ENCODE results near the gene EXD3.
A peak's percentile ranks its signal among the peaks of the same experiment; 100 is the strongest.

EXD3 gene

DNA sequence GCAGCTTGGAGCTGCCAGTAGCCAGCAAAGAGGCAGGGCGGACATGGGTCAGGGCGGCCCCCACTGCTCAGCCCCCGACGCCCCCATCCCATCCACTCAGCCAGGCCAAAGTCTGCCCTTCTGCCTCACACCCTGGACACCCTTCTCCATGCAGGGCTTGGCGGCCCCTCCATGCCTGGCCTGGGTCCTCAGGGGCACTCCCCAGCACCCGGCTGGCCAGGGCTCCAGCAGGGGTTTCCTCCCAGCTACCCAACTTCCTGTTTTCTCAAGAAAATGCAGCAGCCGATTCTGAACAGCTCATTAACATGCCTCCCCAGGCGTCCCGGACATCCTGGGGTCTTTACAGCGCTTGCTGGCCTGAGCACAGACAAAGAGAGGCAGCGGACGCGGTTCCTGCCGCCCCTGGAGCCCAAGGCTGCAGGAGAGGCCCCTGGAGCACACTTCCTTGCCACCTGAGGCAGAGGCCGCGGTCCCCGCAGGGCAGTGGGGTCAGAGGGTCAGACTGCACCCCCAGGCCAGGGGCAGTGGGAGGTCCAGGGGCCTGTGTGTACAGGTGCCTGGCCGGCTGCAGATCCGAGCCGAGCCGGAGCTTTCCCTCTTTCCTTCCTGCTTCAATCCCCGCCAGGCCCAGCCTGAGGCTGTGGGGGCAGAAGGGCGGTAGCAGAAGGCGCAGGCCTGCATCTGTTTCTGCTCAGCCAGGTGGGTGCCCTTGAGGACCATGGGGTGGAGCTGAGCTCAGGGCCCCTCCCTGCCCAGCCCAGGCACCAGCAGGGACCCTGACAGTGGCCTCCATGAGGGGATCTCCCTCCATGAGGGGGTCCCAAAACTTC is 102.2 kb downstream of the EXD3 start:
- H3K4me3 ChIP-seq (ENCODE audit: low read length in 2 of 2) = peak overlapping the region in 1 of 2 donors; percentile 35
- H2BK120ac ChIP-seq (ENCODE audit: low read depth, low read length) = no peak overlapping the region
- peak overlapping the region; percentile 100 for H2AK5ac ChIP-seq (ENCODE audit: low read depth, low read length)

DNA sequence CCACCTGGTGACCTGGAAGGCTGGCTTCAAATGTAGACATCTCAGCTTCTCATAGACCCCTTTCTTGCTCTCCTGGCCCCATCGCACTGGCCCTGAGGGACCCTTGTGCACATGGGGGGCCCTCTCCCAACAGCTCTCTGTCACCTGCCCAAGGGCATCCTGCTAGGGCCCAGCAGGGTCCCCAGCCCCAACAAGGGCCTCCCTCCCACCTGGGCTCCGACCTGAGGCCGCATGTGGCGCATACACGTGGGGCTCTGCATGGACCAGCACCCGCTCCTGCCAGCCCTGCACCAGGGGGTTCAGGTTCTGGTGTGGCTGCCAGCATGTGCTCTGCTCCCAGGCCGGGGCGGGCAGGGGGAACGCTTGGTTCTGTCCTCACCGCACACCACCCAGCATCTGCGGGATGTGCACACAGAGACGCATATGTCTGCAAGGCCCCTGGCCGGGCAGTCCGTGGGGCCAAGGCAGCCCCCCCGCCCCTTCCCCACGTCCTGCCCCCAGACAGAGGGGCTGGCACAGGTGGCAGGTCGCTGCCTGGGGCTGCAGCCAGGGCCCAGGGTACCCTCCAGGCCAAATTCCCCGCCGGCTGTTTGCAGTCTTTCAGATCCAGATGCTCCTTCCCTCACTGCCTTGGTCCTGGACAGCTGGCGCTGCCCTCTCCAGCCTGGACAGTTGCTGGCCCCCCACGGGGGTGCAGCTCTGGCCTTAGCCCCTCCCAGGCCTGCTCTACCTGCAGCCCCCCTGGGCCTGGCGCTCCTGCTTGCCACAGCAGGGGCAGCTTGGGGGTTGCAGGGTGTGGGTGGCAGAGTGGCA is 103.0 kb downstream of the EXD3 start:
- peak overlapping the region; percentile 99 for H2AFZ ChIP-seq (ENCODE audit: low read length)
- H2BK12ac ChIP-seq (ENCODE audit: low read length) = peak overlapping the region; percentile 35
- peak overlapping the region; percentile 98 for H2BK15ac ChIP-seq (ENCODE audit: low read length)
- H4K8ac ChIP-seq (ENCODE audit: low read depth, low read length) = no peak overlapping the region
- peak overlapping the region; percentile 53 for H3K9ac ChIP-seq (ENCODE audit: low read depth, low read length, poor library complexity)
- H3K27ac ChIP-seq (replicated peaks; ENCODE audit: low read length) = no peak overlapping the region
- H3K79me1 ChIP-seq (ENCODE audit: low read depth, low read length) = peaks cover 3% of the 10 kb centered on the region
- WGBS, 2 donors (ENCODE audit: extremely low coverage in 2 of 2, insufficient read length in 2 of 2, insufficient replicate concordance in 1 of 2) = no CpG with 5 or more reads among the region's 22 CpGs
- H3K27me3 ChIP-seq (ENCODE audit: control insufficient read depth in 3 of 3, insufficient read depth in 3 of 3, low read depth in 1 of 3, low read length in 3 of 3) = no peaks in the 10 kb centered on the region
- peaks cover 27 to 28% of the 10 kb centered on the region in 2 donors for H3K4me1 ChIP-seq (ENCODE audit: control insufficient read depth in 2 of 2, insufficient read depth in 1 of 2, low read depth in 1 of 2, low read length in 2 of 2)
- no peak for DNase-seq (ENCODE audit: low spot score)
- no peak overlapping the region for H3K4me2 ChIP-seq (ENCODE audit: insufficient read depth, low read length, poor library complexity, severe bottlenecking)
- peak overlapping the region; percentile 21 for H2BK120ac ChIP-seq (ENCODE audit: low read depth, low read length)
- H4K91ac ChIP-seq (ENCODE audit: low read depth, low read length, poor library complexity) = peak overlapping the region; percentile 59
- H2AK5ac ChIP-seq (ENCODE audit: low read depth, low read length) = peak overlapping the region; percentile 100
- H3K4ac ChIP-seq (ENCODE audit: low read length) = peak overlapping the region; percentile 2
- peak overlapping the region; percentile 63 for H3K14ac ChIP-seq (ENCODE audit: low read length)
- no peaks in the 10 kb centered on the region for H3K36me3 ChIP-seq (replicated peaks in 1 of 2; ENCODE audit: control insufficient read depth in 2 of 2, insufficient read depth in 2 of 2, low read length in 2 of 2)
- peak overlapping the region; percentile 62 for H2BK5ac ChIP-seq (ENCODE audit: low read length)
- peaks cover 0 to 6% of the 10 kb centered on the region in 2 donors for H3K9me3 ChIP-seq (replicated peaks in 1 of 2; ENCODE audit: control insufficient read depth in 2 of 2, insufficient read depth in 1 of 2, low read depth in 1 of 2, low read length in 2 of 2)
- peak overlapping the region; percentile 90 for H3K18ac ChIP-seq (ENCODE audit: low read length)
- peak overlapping the region; percentile 60 for H3K23ac ChIP-seq (ENCODE audit: low read depth, low read length, poor library complexity)
- peak overlapping the region in 1 of 2 donors; percentile 35 for H3K4me3 ChIP-seq (ENCODE audit: low read length in 2 of 2)

More for the DNA sequence above, 102.2 kb downstream of the EXD3 start:
- peak overlapping the region; percentile 2 for H3K4ac ChIP-seq (ENCODE audit: low read length)
- H4K91ac ChIP-seq (ENCODE audit: low read depth, low read length, poor library complexity) = peak overlapping the region; percentile 59
- no CpG with 5 or more reads among the region's 24 CpGs for WGBS, 2 donors (ENCODE audit: extremely low coverage in 2 of 2, insufficient read length in 2 of 2, insufficient replicate concordance in 1 of 2)
- H3K27ac ChIP-seq (replicated peaks; ENCODE audit: low read length) = peak overlapping the region; percentile 46
- H2BK5ac ChIP-seq (ENCODE audit: low read length) = peak overlapping the region; percentile 62
- no peak for DNase-seq (ENCODE audit: low spot score)
- H3K9ac ChIP-seq (ENCODE audit: low read depth, low read length, poor library complexity) = peak overlapping the region; percentile 60
- peaks cover 2% of the 10 kb centered on the region for H3K79me1 ChIP-seq (ENCODE audit: low read depth, low read length)
- H3K4me2 ChIP-seq (ENCODE audit: insufficient read depth, low read length, poor library complexity, severe bottlenecking) = no peak overlapping the region
- no peak overlapping the region for H4K8ac ChIP-seq (ENCODE audit: low read depth, low read length)
- no peaks in the 10 kb centered on the region for H3K36me3 ChIP-seq (replicated peaks in 1 of 2; ENCODE audit: control insufficient read depth in 2 of 2, insufficient read depth in 2 of 2, low read length in 2 of 2)
- no peaks in the 10 kb centered on the region for H3K27me3 ChIP-seq (ENCODE audit: control insufficient read depth in 3 of 3, insufficient read depth in 3 of 3, low read depth in 1 of 3, low read length in 3 of 3)
- peak overlapping the region; percentile 60 for H3K23ac ChIP-seq (ENCODE audit: low read depth, low read length, poor library complexity)
- peak overlapping the region; percentile 90 for H3K18ac ChIP-seq (ENCODE audit: low read length)
- H2AFZ ChIP-seq (ENCODE audit: low read length) = peak overlapping the region; percentile 99
- H2BK15ac ChIP-seq (ENCODE audit: low read length) = peak overlapping the region; percentile 98
- peaks cover 20 to 21% of the 10 kb centered on the region in 2 donors for H3K4me1 ChIP-seq (ENCODE audit: control insufficient read depth in 2 of 2, insufficient read depth in 1 of 2, low read depth in 1 of 2, low read length in 2 of 2)
- H3K14ac ChIP-seq (ENCODE audit: low read length) = peak overlapping the region; percentile 89
- peak overlapping the region; percentile 73 for H2BK12ac ChIP-seq (ENCODE audit: low read length)
- H3K9me3 ChIP-seq (replicated peaks in 1 of 2; ENCODE audit: control insufficient read depth in 2 of 2, insufficient read depth in 1 of 2, low read depth in 1 of 2, low read length in 2 of 2) = peaks cover 0 to 6% of the 10 kb centered on the region in 2 donors

DNA sequence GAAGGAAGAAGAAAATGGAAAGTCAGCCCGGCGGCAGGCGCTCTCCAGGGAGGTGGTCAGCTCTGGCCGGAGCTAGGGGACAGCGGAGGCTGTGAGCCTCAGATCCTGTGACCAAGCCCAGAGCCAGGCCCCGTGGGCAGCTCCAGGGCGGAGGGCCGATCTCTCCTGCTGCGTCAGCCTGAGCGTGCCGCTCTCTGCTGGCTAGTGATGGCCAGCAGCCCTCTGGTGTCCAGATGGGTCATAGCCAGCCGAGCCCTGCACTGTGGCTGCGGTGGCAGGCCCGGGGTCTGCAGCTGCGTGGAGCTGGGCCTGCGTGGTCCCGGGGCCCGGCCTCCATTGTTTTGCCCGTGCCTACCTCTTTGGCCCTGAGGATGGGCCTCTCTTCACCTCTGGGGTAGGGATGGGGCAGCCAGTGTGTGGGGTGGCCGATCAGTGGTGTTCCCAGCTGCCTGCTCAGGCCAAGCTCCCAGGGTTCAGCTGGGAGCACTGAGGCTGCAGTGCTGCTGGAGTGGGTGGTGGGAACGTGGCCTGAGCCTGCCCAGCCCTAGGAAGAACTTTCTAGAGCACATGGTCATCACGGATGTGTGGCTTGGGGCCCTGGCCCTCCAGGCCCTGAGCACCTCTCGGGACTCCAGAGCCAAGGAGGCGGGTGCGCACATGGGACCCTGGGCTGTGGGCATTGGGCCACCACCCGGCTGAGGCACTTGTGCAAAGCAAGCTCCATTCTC is 103.8 kb downstream of the EXD3 start:
- H3K27ac ChIP-seq (replicated peaks; ENCODE audit: low read length) = no peak overlapping the region
- peak overlapping the region; percentile 98 for H2BK12ac ChIP-seq (ENCODE audit: low read length)
- peak overlapping the region; percentile 100 for H3K18ac ChIP-seq (ENCODE audit: low read length)
- peaks cover 33 to 34% of the 10 kb centered on the region in 2 donors for H3K4me1 ChIP-seq (ENCODE audit: control insufficient read depth in 2 of 2, insufficient read depth in 1 of 2, low read depth in 1 of 2, low read length in 2 of 2)
- H3K9me3 ChIP-seq (replicated peaks in 1 of 2; ENCODE audit: control insufficient read depth in 2 of 2, insufficient read depth in 1 of 2, low read depth in 1 of 2, low read length in 2 of 2) = peaks cover 0 to 6% of the 10 kb centered on the region in 2 donors
- H4K91ac ChIP-seq (ENCODE audit: low read depth, low read length, poor library complexity) = peak overlapping the region; percentile 85
- peak overlapping the region; percentile 99 for H2BK5ac ChIP-seq (ENCODE audit: low read length)
- H2BK120ac ChIP-seq (ENCODE audit: low read depth, low read length) = peak overlapping the region; percentile 100
- no peak for DNase-seq (ENCODE audit: low spot score)
- H3K4ac ChIP-seq (ENCODE audit: low read length) = peak overlapping the region; percentile 76
- H3K79me1 ChIP-seq (ENCODE audit: low read depth, low read length) = peaks cover 4% of the 10 kb centered on the region
- peak overlapping the region; percentile 98 for H2BK15ac ChIP-seq (ENCODE audit: low read length)
- H3K27me3 ChIP-seq (ENCODE audit: control insufficient read depth in 3 of 3, insufficient read depth in 3 of 3, low read depth in 1 of 3, low read length in 3 of 3) = no peaks in the 10 kb centered on the region
- H3K9ac ChIP-seq (ENCODE audit: low read depth, low read length, poor library complexity) = peak overlapping the region; percentile 70
- peak overlapping the region; percentile 72 for H4K8ac ChIP-seq (ENCODE audit: low read depth, low read length)
- H2AFZ ChIP-seq (ENCODE audit: low read length) = peak overlapping the region; percentile 32
- H3K36me3 ChIP-seq (replicated peaks in 1 of 2; ENCODE audit: control insufficient read depth in 2 of 2, insufficient read depth in 2 of 2, low read length in 2 of 2) = no peaks in the 10 kb centered on the region
- peak overlapping the region; percentile 1 for H3K14ac ChIP-seq (ENCODE audit: low read length)
- H3K4me2 ChIP-seq (ENCODE audit: insufficient read depth, low read length, poor library complexity, severe bottlenecking) = no peak overlapping the region
- peak overlapping the region; percentile 100 for H2AK5ac ChIP-seq (ENCODE audit: low read depth, low read length)
- WGBS, 2 donors (ENCODE audit: extremely low coverage in 2 of 2, insufficient read length in 2 of 2, insufficient replicate concordance in 1 of 2) = no CpG with 5 or more reads among the region's 26 CpGs
- no peak overlapping the region for H3K4me3 ChIP-seq (ENCODE audit: low read length in 2 of 2)
- peak overlapping the region; percentile 16 for H3K23ac ChIP-seq (ENCODE audit: low read depth, low read length, poor library complexity)
